Measurements from ENCODE around the gene TANGO2. TPM values are rescaled to one million over a fixed set of nuclear protein-coding genes. Genes with fewer than 3 reads are reported as not detected.

TANGO2 gene
- total and polyA plus RNA-seq, 10 of the 15 experiments (the other 5 are each of a cell fraction or from before 2014, with no cell fraction given) = 4.0 to 24.8 (median 20.9) TPM

GRCh38 chr22:20000246-20001081 lies 20.4 kb upstream of the TANGO2 start (continued):
- TF ChIP-seq, protein P1, sequence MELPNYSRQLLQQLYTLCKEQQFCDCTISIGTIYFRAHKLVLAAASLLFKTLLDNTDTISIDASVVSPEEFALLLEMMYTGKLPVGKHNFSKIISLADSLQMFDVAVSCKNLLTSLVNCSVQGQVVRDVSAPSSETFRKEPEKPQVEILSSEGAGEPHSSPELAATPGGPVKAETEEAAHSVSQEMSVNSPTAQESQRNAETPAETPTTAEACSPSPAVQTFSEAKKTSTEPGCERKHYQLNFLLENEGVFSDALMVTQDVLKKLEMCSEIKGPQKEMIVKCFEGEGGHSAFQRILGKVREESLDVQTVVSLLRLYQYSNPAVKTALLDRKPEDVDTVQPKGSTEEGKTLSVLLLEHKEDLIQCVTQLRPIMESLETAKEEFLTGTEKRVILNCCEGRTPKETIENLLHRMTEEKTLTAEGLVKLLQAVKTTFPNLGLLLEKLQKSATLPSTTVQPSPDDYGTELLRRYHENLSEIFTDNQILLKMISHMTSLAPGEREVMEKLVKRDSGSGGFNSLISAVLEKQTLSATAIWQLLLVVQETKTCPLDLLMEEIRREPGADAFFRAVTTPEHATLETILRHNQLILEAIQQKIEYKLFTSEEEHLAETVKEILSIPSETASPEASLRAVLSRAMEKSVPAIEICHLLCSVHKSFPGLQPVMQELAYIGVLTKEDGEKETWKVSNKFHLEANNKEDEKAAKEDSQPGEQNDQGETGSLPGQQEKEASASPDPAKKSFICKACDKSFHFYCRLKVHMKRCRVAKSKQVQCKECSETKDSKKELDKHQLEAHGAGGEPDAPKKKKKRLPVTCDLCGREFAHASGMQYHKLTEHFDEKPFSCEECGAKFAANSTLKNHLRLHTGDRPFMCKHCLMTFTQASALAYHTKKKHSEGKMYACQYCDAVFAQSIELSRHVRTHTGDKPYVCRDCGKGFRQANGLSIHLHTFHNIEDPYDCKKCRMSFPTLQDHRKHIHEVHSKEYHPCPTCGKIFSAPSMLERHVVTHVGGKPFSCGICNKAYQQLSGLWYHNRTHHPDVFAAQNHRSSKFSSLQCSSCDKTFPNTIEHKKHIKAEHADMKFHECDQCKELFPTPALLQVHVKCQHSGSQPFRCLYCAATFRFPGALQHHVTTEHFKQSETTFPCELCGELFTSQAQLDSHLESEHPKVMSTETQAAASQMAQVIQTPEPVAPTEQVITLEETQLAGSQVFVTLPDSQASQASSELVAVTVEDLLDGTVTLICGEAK (IDR thresholded peaks at IDR 0.05; ENCODE audit: borderline replicate concordance) = no peak
- TF ChIP-seq EGR1 (IDR thresholded peaks at IDR 0.05; ENCODE audit: borderline replicate concordance in 1 of 2, low read depth in 2 of 2, low read length in 2 of 2) (no peak), CUX1 (IDR thresholded peaks at IDR 0.05; ENCODE audit: insufficient replicate concordance, low read depth, low read length) (no peak), KLF5 (IDR thresholded peaks at IDR 0.05; ENCODE audit: partially characterized antibody) (no peak), ELK1 (IDR thresholded peaks at IDR 0.05; ENCODE audit: low read depth, low read length) (no peak), HDAC6 (IDR thresholded peaks at IDR 0.05; ENCODE audit: unreplicated experiment) (no peak), DPF2 (IDR thresholded peaks at IDR 0.05) (no peak), CHD4 (IDR thresholded peaks at IDR 0.05) (no peak), BRCA1 (IDR thresholded peaks at IDR 0.05; ENCODE audit: low read depth, low read length) (no peak), GATAD2B (conservative IDR thresholded peaks at IDR 0.05; ENCODE audit: low read depth) (no peak)
- TF ChIP-seq, protein P2, sequence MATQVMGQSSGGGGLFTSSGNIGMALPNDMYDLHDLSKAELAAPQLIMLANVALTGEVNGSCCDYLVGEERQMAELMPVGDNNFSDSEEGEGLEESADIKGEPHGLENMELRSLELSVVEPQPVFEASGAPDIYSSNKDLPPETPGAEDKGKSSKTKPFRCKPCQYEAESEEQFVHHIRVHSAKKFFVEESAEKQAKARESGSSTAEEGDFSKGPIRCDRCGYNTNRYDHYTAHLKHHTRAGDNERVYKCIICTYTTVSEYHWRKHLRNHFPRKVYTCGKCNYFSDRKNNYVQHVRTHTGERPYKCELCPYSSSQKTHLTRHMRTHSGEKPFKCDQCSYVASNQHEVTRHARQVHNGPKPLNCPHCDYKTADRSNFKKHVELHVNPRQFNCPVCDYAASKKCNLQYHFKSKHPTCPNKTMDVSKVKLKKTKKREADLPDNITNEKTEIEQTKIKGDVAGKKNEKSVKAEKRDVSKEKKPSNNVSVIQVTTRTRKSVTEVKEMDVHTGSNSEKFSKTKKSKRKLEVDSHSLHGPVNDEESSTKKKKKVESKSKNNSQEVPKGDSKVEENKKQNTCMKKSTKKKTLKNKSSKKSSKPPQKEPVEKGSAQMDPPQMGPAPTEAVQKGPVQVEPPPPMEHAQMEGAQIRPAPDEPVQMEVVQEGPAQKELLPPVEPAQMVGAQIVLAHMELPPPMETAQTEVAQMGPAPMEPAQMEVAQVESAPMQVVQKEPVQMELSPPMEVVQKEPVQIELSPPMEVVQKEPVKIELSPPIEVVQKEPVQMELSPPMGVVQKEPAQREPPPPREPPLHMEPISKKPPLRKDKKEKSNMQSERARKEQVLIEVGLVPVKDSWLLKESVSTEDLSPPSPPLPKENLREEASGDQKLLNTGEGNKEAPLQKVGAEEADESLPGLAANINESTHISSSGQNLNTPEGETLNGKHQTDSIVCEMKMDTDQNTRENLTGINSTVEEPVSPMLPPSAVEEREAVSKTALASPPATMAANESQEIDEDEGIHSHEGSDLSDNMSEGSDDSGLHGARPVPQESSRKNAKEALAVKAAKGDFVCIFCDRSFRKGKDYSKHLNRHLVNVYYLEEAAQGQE (IDR thresholded peaks at IDR 0.05; ENCODE audit: low read depth, low read length) = no peak
